Measurements from ENCODE around the gene GCSH.

GCSH gene

GRCh38 chr16:81101702-81102101, 5.5 kb upstream of the GCSH start:
- DNase-seq = no peak

DNA sequence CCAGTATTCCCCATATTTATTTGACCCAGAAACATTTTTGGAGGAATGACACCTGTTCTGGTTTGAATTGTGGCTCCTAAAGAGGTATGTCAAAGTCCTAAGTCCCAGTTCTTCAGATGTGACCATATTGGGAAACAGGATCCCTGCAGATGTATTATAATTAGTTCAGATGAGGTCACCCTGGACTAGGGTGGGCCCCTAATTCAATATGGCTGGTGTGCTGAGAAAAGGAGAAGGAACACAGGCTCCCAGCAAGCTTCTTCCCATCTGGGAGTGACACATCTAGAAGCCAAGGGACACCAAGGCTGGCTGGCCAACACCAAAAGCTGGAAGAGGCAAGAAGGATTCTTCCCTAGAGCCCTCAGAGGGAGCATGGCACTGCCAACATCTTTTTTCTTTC, 3.8 kb upstream of the GCSH start:
- DNase-seq = no peak

- no peak for DNase-seq
Measured at GRCh38 chr16:81097230-81097629, 1.0 kb upstream of the GCSH start.

DNA sequence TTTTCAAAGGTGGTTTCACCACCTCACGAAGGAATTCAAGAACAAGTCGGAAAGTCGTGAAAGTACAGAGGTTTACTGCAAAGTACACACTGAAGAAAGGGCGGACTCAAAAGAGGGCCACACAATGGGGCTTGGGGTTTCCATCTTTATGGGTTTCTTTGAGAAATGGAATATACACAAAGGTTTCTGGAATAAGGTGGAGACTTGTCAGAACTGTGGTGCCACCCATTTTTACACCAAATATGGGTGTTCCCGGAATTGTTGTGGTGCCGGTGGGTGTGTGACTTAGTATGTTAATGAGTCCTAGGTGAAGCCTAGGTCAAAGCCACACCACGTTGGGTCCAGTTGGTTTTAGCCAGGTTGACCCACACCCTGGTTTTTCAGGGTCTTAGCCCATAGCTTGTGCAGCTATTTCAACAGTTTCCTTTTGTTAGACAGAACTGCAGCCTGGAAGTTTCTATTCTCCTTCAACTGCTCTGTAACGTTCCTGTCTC, 567 bp upstream of the GCSH start:
- DNase-seq = no peak

GRCh38 chr16:81095653-81095952, 592 bp downstream of the GCSH start:
- DNase-seq = no peak

- DNase-seq = no peak
Measured at GRCh38 chr16:81094771-81095251, 1.4 kb downstream of the GCSH start.

DNA sequence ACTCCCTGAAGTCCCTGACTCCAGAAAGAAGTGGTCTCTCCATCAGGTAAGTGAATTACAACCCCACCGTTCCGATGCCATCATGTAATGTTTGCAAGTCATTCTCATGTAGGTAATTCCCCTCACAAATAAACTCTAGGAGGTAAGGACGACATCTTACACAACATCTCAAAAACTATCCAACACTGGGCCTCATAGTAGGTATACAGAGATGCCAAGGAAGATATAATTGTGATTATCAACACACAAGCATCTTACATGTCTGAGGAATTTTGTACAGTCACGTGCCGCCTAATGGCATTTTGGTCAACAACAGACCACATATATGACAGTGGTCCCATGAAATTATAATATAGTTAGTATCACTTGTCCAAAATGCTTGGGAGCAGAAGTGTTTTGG, 7.4 kb downstream of the GCSH start:
- no peak for DNase-seq

GRCh38 chr16:81081014-81081413, 15.2 kb downstream of the GCSH start:
- DNase-seq = no peak

- no peak for DNase-seq
Measured at GRCh38 chr16:81080233-81080632, 16.0 kb downstream of the GCSH start.

DNA sequence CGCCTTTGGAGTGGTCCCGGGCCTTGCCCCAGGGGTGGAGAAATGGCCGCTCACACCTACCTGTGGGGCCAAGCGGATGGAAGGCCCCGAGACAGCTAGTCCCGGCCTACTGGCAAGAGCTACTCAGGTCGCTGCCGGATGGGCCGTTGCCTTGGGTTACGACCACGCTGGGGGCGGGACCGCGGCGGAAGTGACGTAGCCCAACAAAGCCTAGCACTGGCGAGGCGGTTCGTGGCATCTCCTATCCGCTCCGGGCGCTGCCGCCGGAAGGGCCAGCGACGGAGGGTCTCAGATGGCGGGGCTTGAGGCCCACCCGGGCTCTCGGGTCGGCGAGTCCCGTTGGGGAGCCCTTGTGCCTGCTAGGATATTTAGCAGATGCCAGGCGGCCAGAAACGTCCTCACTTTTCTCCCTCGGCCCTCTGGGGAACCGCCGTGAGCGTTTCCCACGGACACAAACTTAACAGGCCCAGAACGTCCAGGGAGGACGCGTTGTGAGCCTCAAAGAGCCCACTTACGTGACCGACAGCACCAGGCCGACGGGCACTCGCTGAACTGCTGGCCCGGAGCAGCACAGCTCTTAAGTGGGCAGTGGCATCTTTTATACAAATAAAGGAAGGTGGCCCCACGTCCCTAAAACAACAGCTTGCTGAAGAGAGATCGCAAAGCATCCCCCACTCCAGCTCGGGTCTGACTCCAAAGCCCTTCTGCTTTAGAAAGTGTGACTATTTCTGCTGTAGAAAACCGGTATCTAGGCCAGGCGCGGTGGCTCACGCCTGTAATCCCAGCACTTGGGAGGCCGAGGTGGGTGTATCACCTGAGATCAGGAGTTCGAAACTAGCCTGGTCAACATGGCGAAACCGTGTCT, 18.9 kb downstream of the GCSH start, which contains the start of gene C16orf46:
Gene C16orf46, minus strand, starts transcription at position 163 of the 865 bp plus-strand sequence. CDS start 13,283 bp downstream, outside the sequence.
- DNase-seq = peak; percentile 95

- peak; percentile 84 for DNase-seq
Measured at GRCh38 chr16:81076566-81077075, 19.6 kb downstream of the GCSH start.

DNA sequence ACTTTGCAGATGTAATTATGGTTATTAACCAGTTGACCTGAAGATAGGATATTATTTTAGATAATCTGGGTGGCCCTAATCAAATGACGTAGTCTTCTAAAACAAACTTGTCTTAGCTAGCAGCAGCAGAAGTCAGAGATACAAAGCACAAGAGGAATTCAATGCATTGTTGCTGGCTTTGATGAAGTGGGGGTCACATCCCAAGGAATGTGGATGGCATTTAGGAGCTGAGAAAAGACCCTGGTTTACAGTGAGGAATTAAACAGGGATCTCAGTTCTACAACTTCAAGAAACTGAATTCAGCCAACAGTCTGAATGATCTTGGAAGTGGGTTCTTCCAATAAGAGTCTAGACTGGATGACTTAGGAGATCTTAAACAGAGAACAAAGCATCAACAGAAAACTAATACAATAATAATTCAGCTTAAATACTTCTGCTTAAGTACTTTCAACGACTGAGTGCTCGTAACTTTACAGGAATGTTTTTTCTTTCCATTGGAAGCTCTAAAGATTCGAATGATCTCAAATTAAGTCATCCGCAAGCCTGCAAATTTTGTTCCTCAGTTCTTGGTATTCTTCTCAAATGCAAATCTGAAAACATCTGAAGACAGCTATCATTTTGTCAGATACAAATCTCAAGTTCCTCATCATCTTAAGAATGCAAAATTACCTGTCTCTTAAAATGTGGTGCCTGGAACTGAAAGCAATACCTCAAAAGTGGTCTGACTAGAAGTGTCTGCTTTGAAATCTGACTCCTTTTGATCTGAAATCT, 22.4 kb downstream of the GCSH start:
- DNase-seq = no peak

GRCh38 chr16:81071805-81072204, 24.4 kb downstream of the GCSH start:
- no peak for DNase-seq

DNA sequence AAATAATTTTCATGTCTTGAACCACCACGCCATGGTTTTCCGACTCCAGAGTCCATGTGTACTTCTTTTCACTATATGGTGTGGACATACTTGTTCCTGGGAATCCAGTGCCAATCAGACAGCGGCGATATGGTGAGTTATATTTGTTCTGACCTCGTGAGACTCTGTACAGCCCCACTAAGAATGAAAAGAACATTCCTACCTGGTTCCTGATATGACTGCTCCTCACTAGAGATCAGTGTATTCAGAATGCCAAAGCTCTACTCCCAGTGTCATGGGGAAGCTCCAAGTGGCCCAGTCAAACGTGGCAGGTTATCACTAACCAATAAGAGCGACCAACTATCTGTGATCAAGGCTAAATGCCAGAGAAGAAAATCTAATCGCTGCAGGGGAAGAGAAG, 25.2 kb downstream of the GCSH start:
- DNase-seq = no peak

DNA sequence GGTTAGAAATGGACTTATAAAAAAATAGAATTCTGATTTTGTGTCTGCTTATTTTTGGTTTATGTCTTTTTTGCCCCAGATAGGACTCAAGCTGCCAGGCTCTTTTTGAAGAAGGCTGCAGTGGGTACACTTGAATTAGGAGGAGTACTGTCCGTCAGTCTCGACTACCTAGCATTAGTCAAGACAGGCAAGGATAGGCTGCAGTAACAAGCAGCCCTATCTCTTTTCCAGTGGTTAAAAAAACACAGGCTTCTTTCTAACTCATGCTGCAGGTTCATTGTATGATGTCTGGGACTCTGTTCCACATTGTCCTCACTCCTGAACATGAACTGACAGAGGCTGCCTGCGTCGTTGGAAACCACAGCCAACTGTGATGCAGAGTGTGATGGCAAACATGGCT, 27.1 kb downstream of the GCSH start:
- no peak for DNase-seq

- DNase-seq = no peak
Measured at GRCh38 chr16:81067166-81067565, 29.0 kb downstream of the GCSH start.

- DNase-seq = no peak
Measured at GRCh38 chr16:81066681-81067080, 29.5 kb downstream of the GCSH start.

DNA sequence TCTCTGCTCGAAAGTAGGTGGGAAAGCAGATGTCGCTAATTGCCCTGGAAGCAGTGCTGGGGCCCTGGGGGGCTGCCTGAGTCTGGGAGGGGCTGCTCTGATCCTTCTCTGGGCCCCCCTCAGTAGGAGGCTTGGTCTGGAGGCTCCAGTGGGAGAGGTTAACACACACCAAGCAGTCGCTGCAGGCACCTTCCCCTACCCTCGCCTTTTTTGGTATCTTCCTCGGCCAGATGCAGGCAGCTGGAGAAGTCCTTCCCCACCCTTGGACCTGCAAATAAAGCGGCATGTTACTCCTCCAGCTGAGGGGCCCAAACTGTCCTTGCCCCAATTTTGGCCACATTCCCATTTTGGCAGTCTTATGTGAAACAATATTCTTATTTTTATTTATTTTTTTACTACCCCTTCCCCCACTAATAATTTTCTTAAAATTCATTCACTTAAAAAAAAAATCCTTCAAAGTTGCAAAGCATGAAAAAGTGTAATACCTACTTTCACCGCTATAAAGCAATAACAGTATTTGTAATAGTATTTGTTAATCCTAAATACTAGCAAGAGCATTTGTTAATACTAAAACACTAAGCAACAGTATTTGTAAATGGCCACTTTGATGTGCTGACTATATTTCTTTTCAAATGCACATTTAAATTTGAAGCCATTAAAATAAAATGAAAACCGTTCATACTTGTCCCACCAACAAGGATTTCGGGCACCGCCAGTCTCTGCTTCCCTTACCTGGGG, 34.2 kb downstream of the GCSH start:
- no peak for DNase-seq

DNA sequence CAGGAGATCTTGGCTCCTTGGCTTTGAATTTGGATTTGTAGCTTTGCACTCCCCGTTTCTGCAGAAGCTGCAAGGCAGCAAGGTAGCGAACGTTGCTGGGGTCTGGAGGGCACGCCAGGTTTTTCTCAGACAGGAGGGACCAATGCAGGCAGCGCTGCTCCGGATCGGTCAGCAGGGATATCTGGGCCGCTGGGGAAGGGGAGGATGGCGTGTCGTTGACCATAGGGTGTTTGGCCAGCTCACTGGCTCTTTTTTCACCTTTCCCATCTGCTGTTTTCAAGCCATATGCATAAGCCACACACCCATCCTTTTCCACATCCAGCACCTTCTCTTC, 34.9 kb downstream of the GCSH start:
- DNase-seq = no peak

GRCh38 chr16:81060576-81061306, 35.5 kb downstream of the GCSH start:
- DNase-seq = no peak

GRCh38 chr16:81053761-81054160, 42.4 kb downstream of the GCSH start:
- no peak for DNase-seq

GRCh38 chr16:81042821-81043220, 53.4 kb downstream of the GCSH start:
- no peak for DNase-seq

Data from fibroblast of skin of back (primary cell).